WTC11 (cell line): Measurements from ENCODE around the gene IFNLR1. TPM values are rescaled to one million over a fixed set of nuclear protein-coding genes. Genes with fewer than 3 reads are reported as not detected.

ENCODE experiments used
- ATAC-seq: fragments of 200-7000 bp; cut with Tn5 transposase; 2 replicates; pipeline ENCODE4 v1.10.0; 2021; ENCODE audit warnings: mild to moderate bottlenecking, moderate library complexity
- CTCF ChIA-PET: fragments of 300-600 bp; sonication (Branson Sonifier 250); formaldehyde crosslinking; loops from one replicate; lab custom pipeline; 2021; ENCODE audit warnings: antibody characterized with exemption; lab: Charles Lee
- POLR2A ChIA-PET: fragments of 350-600 bp; sonication (Branson Sonifier 250); formaldehyde crosslinking; loops from one replicate; lab custom pipeline; 2021; ENCODE audit warnings: antibody characterized with exemption; lab: Charles Lee
- DNase-seq: peaks from one replicate; pipeline ENCODE4 v3.0.0; 2021; ENCODE audit warnings: low spot score
- H3K27ac Mint-ChIP-seq: 2 replicates; pipeline ENCODE4 v1.8.0; 2021; ENCODE audit warnings: mixed read lengths
- H3K27me3 Mint-ChIP-seq: 2 replicates; pipeline ENCODE4 v1.8.0; 2021; ENCODE audit warnings: low read depth, mild to moderate bottlenecking, moderate library complexity, mixed read lengths
- H3K36me3 Mint-ChIP-seq: 2 replicates; pipeline ENCODE4 v1.8.0; 2021; ENCODE audit warnings: mixed read lengths
- H3K4me1 Mint-ChIP-seq: 2 replicates; pipeline ENCODE4 v1.8.0; 2022; ENCODE audit warnings: mixed read lengths
- H3K4me3 Mint-ChIP-seq: 2 replicates; pipeline ENCODE4 v1.8.0; 2021; ENCODE audit warnings: mild to moderate bottlenecking, moderate library complexity, mixed read lengths
- H3K9me3 Mint-ChIP-seq: 2 replicates; pipeline ENCODE4 v1.8.0; 2021; ENCODE audit warnings: mixed read lengths
- ATF1 ChIP-seq: sonication (generic); formaldehyde crosslinking; IDR thresholded peaks from 2 replicates; pipeline ENCODE4 v1.8.1; 2023; ENCODE audit warnings: mild to moderate bottlenecking, moderate library complexity, missing genetic modification reagents
- CBFB ChIP-seq: sonication (generic); formaldehyde crosslinking; IDR thresholded peaks from 2 replicates; pipeline ENCODE4 v1.8.1; 2022; ENCODE audit warnings: mild to moderate bottlenecking, low read depth, missing genetic modification reagents
- FOXP1 ChIP-seq: sonication (generic); formaldehyde crosslinking; IDR thresholded peaks from 2 replicates; pipeline ENCODE4 v1.8.0; 2022; ENCODE audit warnings: missing genetic modification reagents, mild to moderate bottlenecking, moderate library complexity, borderline replicate concordance
- HMGA2 ChIP-seq: fragments of 250-450 bp; sonication (Bioruptor Pico); IDR thresholded peaks from 2 replicates; pipeline ENCODE4 v1.4.0; 2021; ENCODE audit warnings: mild to moderate bottlenecking, moderate library complexity
- OVOL2 ChIP-seq: fragments of 250-450 bp; sonication (Bioruptor Pico); IDR thresholded peaks from 2 replicates; pipeline ENCODE4 v1.9.0; 2021; ENCODE audit warnings: mild to moderate bottlenecking, borderline replicate concordance
- PRRX2 ChIP-seq: fragments of 250-450 bp; sonication (Bioruptor Pico); IDR thresholded peaks from 2 replicates; pipeline ENCODE4 v1.8.0; 2021; ENCODE audit warnings: mild to moderate bottlenecking
- SMAD3 ChIP-seq: sonication (generic); formaldehyde crosslinking; IDR thresholded peaks from 2 replicates; pipeline ENCODE4 v1.8.0; 2022; ENCODE audit warnings: missing genetic modification reagents, mild to moderate bottlenecking, borderline replicate concordance
- TCF7 ChIP-seq: sonication (generic); formaldehyde crosslinking; IDR thresholded peaks from 2 replicates; pipeline ENCODE4 v1.8.0; 2022; ENCODE audit warnings: mild to moderate bottlenecking, low read depth, missing genetic modification reagents, moderate library complexity
- TEAD4 ChIP-seq: sonication (generic); formaldehyde crosslinking; IDR thresholded peaks from 2 replicates; pipeline ENCODE4 v1.8.0; 2022; ENCODE audit warnings: mild to moderate bottlenecking, missing genetic modification reagents
- TP53 ChIP-seq: sonication (generic); formaldehyde crosslinking; IDR thresholded peaks from 2 replicates; pipeline ENCODE4 v1.8.1; 2023; ENCODE audit warnings: mild to moderate bottlenecking, missing genetic modification reagents
- ZBTB21 ChIP-seq: sonication (generic); formaldehyde crosslinking; IDR thresholded peaks from 2 replicates; pipeline ENCODE4 v1.8.1; 2023; ENCODE audit warnings: mild to moderate bottlenecking, missing genetic modification reagents, borderline replicate concordance
- ZNF263 ChIP-seq: sonication (generic); formaldehyde crosslinking; IDR thresholded peaks from 2 replicates; pipeline ENCODE4 v1.8.1; 2022; ENCODE audit warnings: low read depth, mild to moderate bottlenecking, moderate library complexity, missing genetic modification reagents
- ZNF416 ChIP-seq: fragments of 250-450 bp; sonication (Bioruptor Pico); IDR thresholded peaks from 2 replicates; pipeline ENCODE4 v1.9.0; 2021; ENCODE audit warnings: mild to moderate bottlenecking, inconsistent platforms
- total RNA-seq: library from RNA; stranded (reverse); gene quantifications from 3 replicates; pipeline ENCODE4 v1.2.3, GENCODE V29; 2021
- TF ChIP-seq, protein P1 (sequence below): sonication (generic); formaldehyde crosslinking; IDR thresholded peaks from 2 replicates; pipeline ENCODE4 v1.8.1; 2022; ENCODE audit warnings: missing genetic modification reagents, borderline replicate concordance
- TF ChIP-seq, protein P2 (sequence below): fragments of 250-450 bp; sonication (Bioruptor Pico); IDR thresholded peaks from 2 replicates; pipeline ENCODE4 v1.9.0; 2021; ENCODE audit warnings: mild to moderate bottlenecking
- TF ChIP-seq, protein P3 (sequence below): sonication (generic); formaldehyde crosslinking; IDR thresholded peaks from 2 replicates; pipeline ENCODE4 v1.8.1; 2023; ENCODE audit warnings: mild to moderate bottlenecking, moderate library complexity, missing genetic modification reagents
- TF ChIP-seq, protein P4 (sequence below): sonication (generic); formaldehyde crosslinking; IDR thresholded peaks from 2 replicates; pipeline ENCODE4 v1.8.0; 2022; ENCODE audit warnings: mild to moderate bottlenecking, missing genetic modification reagents
- TF ChIP-seq, protein P5 (sequence below): sonication (generic); formaldehyde crosslinking; IDR thresholded peaks from 2 replicates; pipeline ENCODE4 v1.8.0; 2023; ENCODE audit warnings: missing genetic modification reagents
- TF ChIP-seq, protein P6 (sequence below): sonication (generic); formaldehyde crosslinking; IDR thresholded peaks from 2 replicates; pipeline ENCODE4 v1.8.0; 2022; ENCODE audit warnings: mild to moderate bottlenecking, missing genetic modification reagents

Gene IFNLR1
- total RNA-seq, 1 experiment from 2014 or later: 6.6 TPM

DNA sequence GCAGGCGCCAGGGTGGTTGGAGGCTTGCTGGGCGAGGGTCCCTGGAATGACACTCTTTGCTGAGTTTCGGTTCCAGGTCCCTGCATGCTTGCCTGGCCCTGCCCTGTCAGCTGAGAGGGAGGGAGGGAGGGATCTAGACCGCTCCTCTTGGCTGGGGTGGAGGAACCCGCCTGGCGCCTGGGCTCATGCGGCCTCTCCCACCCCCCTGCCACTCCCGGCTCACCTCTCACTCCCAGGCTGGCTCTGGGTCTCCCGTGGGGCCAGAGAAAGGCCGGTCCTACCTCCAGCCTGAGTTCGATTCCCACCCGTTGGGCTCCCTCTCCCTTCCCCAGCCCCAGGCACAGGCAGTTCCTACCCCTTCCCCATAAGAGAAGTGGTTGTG, 19.0 kb upstream of the IFNLR1 start (continued):
- TF ChIP-seq, protein P1, sequence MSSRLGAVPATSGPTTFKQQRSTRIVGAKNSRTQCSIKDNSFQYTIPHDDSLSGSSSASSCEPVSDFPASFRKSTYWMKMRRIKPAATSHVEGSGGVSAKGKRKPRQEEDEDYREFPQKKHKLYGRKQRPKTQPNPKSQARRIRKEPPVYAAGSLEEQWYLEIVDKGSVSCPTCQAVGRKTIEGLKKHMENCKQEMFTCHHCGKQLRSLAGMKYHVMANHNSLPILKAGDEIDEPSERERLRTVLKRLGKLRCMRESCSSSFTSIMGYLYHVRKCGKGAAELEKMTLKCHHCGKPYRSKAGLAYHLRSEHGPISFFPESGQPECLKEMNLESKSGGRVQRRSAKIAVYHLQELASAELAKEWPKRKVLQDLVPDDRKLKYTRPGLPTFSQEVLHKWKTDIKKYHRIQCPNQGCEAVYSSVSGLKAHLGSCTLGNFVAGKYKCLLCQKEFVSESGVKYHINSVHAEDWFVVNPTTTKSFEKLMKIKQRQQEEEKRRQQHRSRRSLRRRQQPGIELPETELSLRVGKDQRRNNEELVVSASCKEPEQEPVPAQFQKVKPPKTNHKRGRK: no peak
- TF ChIP-seq PRRX2 (no peak), SMAD3 (CRISPR knock-in tag) (no peak), FOXP1 (CRISPR knock-in tag) (no peak), HMGA2 (CRISPR knock-in tag) (no peak), TEAD4 (CRISPR knock-in tag) (no peak), ATF1 (no peak), TP53 (no peak)
- TF ChIP-seq, protein P2, sequence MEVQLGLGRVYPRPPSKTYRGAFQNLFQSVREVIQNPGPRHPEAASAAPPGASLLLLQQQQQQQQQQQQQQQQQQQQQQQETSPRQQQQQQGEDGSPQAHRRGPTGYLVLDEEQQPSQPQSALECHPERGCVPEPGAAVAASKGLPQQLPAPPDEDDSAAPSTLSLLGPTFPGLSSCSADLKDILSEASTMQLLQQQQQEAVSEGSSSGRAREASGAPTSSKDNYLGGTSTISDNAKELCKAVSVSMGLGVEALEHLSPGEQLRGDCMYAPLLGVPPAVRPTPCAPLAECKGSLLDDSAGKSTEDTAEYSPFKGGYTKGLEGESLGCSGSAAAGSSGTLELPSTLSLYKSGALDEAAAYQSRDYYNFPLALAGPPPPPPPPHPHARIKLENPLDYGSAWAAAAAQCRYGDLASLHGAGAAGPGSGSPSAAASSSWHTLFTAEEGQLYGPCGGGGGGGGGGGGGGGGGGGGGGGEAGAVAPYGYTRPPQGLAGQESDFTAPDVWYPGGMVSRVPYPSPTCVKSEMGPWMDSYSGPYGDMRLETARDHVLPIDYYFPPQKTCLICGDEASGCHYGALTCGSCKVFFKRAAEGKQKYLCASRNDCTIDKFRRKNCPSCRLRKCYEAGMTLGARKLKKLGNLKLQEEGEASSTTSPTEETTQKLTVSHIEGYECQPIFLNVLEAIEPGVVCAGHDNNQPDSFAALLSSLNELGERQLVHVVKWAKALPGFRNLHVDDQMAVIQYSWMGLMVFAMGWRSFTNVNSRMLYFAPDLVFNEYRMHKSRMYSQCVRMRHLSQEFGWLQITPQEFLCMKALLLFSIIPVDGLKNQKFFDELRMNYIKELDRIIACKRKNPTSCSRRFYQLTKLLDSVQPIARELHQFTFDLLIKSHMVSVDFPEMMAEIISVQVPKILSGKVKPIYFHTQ (CRISPR knock-in tag): no peak
- TF ChIP-seq, protein P3, sequence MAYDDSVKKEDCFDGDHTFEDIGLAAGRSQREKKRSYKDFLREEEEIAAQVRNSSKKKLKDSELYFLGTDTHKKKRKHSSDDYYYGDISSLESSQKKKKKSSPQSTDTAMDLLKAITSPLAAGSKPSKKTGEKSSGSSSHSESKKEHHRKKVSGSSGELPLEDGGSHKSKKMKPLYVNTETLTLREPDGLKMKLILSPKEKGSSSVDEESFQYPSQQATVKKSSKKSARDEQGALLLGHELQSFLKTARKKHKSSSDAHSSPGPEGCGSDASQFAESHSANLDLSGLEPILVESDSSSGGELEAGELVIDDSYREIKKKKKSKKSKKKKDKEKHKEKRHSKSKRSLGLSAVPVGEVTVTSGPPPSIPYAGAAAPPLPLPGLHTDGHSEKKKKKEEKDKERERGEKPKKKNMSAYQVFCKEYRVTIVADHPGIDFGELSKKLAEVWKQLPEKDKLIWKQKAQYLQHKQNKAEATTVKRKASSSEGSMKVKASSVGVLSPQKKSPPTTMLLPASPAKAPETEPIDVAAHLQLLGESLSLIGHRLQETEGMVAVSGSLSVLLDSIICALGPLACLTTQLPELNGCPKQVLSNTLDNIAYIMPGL (CRISPR knock-in tag): no peak
- TF ChIP-seq, protein P4, sequence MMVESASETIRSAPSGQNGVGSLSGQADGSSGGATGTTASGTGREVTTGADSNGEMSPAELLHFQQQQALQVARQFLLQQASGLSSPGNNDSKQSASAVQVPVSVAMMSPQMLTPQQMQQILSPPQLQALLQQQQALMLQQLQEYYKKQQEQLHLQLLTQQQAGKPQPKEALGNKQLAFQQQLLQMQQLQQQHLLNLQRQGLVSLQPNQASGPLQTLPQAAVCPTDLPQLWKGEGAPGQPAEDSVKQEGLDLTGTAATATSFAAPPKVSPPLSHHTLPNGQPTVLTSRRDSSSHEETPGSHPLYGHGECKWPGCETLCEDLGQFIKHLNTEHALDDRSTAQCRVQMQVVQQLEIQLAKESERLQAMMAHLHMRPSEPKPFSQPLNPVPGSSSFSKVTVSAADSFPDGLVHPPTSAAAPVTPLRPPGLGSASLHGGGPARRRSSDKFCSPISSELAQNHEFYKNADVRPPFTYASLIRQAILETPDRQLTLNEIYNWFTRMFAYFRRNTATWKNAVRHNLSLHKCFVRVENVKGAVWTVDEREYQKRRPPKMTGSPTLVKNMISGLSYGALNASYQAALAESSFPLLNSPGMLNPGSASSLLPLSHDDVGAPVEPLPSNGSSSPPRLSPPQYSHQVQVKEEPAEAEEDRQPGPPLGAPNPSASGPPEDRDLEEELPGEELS: no peak

DNA sequence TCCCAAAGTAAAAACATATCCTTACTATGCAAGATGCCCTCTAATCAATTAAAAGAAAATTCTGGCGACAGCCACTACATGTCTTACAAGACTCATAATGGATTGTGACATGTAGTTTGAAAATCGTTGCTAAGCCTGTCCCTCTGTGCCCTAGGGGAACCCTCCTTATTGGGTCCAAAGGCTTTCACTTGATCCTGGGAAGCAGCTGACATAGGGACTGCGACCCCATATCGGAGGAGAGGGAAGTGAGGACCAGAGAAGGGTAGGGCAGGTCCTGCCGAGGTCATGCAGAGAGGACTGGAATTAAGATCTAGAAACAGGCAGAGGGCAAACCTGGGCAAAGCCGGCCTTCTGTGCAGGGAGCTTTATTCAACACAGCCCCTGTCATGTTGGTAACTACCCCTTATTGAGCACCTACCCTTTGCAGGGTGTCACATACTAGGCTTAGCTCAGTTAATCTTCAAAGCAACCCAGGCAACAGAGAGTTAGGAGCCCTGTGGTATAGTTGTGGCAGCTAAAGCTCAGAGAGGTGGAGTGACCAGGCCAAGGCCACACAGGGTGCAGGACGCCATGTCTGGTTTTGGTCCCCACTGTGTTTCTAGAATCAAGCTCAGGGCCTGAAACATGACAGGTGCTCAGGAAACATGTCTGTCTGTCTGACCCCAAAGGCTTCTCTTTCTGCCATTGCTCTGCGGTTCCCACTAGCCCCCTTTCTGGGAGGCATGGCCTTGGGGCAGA, 18.4 kb upstream of the IFNLR1 start:
- Mint-ChIP-seq H3K4me3 (no peak overlapping the region), H3K27me3 (no peaks in the 10 kb centered on the region), H3K9me3 (no peaks in the 10 kb centered on the region), H3K36me3 (no peaks in the 10 kb centered on the region), H3K27ac (no peak overlapping the region), H3K4me1 (0 out of 2 replicates have a peak, but pooled peaks cover 2% of the 10 kb centered on the region)
- POLR2A ChIA-PET: no interaction called here
- CTCF ChIA-PET: interaction anchor here (0.9 to 4.3 kb wide), 3 partner anchors 103 to 187 kb away, joined by 3 to 33 read pairs (median 4); no protein-coding TSS in a partner anchor
- no peak for TF ChIP-seq TCF7 (CRISPR knock-in tag)
- TF ChIP-seq, protein P5, sequence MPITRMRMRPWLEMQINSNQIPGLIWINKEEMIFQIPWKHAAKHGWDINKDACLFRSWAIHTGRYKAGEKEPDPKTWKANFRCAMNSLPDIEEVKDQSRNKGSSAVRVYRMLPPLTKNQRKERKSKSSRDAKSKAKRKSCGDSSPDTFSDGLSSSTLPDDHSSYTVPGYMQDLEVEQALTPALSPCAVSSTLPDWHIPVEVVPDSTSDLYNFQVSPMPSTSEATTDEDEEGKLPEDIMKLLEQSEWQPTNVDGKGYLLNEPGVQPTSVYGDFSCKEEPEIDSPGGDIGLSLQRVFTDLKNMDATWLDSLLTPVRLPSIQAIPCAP: no peak
- TF ChIP-seq OVOL2 (CRISPR knock-in tag): no peak
- TF ChIP-seq ZBTB21 (CRISPR knock-in tag): no peak
- TF ChIP-seq CBFB (CRISPR knock-in tag): no peak
- TF ChIP-seq ZNF263: no peak
- TF ChIP-seq, protein P6, sequence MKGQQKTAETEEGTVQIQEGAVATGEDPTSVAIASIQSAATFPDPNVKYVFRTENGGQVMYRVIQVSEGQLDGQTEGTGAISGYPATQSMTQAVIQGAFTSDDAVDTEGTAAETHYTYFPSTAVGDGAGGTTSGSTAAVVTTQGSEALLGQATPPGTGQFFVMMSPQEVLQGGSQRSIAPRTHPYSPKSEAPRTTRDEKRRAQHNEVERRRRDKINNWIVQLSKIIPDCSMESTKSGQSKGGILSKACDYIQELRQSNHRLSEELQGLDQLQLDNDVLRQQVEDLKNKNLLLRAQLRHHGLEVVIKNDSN: no peak
- no peak for TF ChIP-seq ZNF416 (CRISPR knock-in tag)
- TF ChIP-seq, all 79 proteins: peak for 0
- ATAC-seq (no peak), DNase-seq (no peak)
